Fibroblast of lung (primary cell): ENCODE results near the gene DHRS2. TPM values are rescaled to one million over a fixed set of nuclear protein-coding genes. Genes with fewer than 3 reads are reported as not detected.
"Not testable (repeated sequence)": the region's sequence is repeated elsewhere in the genome, so short reads cannot be mapped to it uniquely, and the experiment has no call there.

Experiments
- DNase-seq, 2 donors: peaks; one replicate each; pipeline versions ENCODE4 v3.0.0 to v3.0.0-alpha.2; 2010; ENCODE audit warnings: low read depth in 2 of 2
- H2AFZ ChIP-seq: 2 replicates; pipeline ENCODE4 v1.5.1; 2012; ENCODE audit warnings: low read length, control low read depth, inconsistent platforms
- H3K27ac ChIP-seq: 2 replicates; pipeline ENCODE4 v1.5.1; 2011; ENCODE audit warnings: low read length, control low read depth; ENCODE audit not compliant: insufficient read depth
- H3K27me3 ChIP-seq: 2 replicates; pipeline ENCODE4 v1.5.1; 2011; ENCODE audit warnings: mild to moderate bottlenecking, low read length; ENCODE audit not compliant: control insufficient read depth, insufficient read depth
- H3K36me3 ChIP-seq: 2 replicates; pipeline ENCODE4 v1.5.1; 2011; ENCODE audit warnings: low read length; ENCODE audit not compliant: control insufficient read depth, insufficient read depth
- H3K4me1 ChIP-seq: 2 replicates; pipeline ENCODE4 v1.5.1; 2011; ENCODE audit warnings: low read length; ENCODE audit not compliant: control insufficient read depth, insufficient read depth; ENCODE audit errors: extremely low read depth
- H3K4me2 ChIP-seq: 2 replicates; pipeline ENCODE4 v1.5.1; 2011; ENCODE audit warnings: low read length, control low read depth; ENCODE audit not compliant: insufficient read depth; ENCODE audit errors: extremely low read depth
- H3K4me3 ChIP-seq, 4 experiments: fragments of 200-600 bp in 1 of 4; sonication (generic) in 1 of 4; replicated peaks in 1 of 4; 2 replicates each; pipeline ENCODE4 v1.5.1; 2011 to 2016; ENCODE audit warnings: low read length in 4 of 4, low read depth in 3 of 4, mild to moderate bottlenecking in 3 of 4, control low read depth in 2 of 4, inconsistent platforms in 1 of 4, mixed read lengths in 1 of 4; ENCODE audit not compliant: insufficient read depth in 1 of 4; ENCODE audit errors: control extremely low read depth in 1 of 4
- H3K79me2 ChIP-seq: 2 replicates; pipeline ENCODE4 v1.5.1; 2012; ENCODE audit warnings: mild to moderate bottlenecking, low read length, inconsistent platforms; ENCODE audit not compliant: control insufficient read depth, insufficient read depth
- H3K9ac ChIP-seq: 2 replicates; pipeline ENCODE4 v1.5.1; 2011; ENCODE audit warnings: mild to moderate bottlenecking, low read length, control low read depth; ENCODE audit not compliant: insufficient read depth
- H3K9me3 ChIP-seq: 2 replicates; pipeline ENCODE4 v1.5.1; 2012; ENCODE audit warnings: low read depth, low read length; ENCODE audit not compliant: control insufficient read depth, insufficient read depth
- H4K20me1 ChIP-seq: 2 replicates; pipeline ENCODE4 v1.5.1; 2011; ENCODE audit warnings: low read length; ENCODE audit not compliant: control insufficient read depth, insufficient read depth; ENCODE audit errors: extremely low read depth
- EZH2 ChIP-seq: IDR thresholded peaks from 2 replicates; pipeline ENCODE4 v1.5.1; 2012; ENCODE audit warnings: low read length, control low read depth, mild to moderate bottlenecking; ENCODE audit errors: missing control alignments
- polyA plus RNA-seq, 2 donors: library from polyadenylated mRNA; depleted of rRNA in 1 of 2; stranded (reverse) in 1 of 2; unstranded in 1 of 2; fragments of >200 nt; gene quantifications; 2 replicates each; pipeline ENCODE4 v1.2.1, GENCODE V29; 2011 to 2012; ENCODE audit warnings: missing spikeins in 1 of 2
- total RNA-seq: library from RNA; depleted of rRNA; stranded (reverse); fragments of >200 nt; gene quantifications from 2 replicates; pipeline ENCODE4 v1.2.1, GENCODE V29; 2014
- TF ChIP-seq, protein P1 (sequence below), 2 donors: IDR thresholded peaks in 1 of 2; conservative IDR thresholded peaks in 1 of 2; 1 replicate in 1 of 2; 2 replicates in 1 of 2; pipeline ENCODE4 v1.5.1; 2011 to 2012; ENCODE audit warnings: low read length in 2 of 2, control low read depth in 1 of 2, inconsistent platforms in 1 of 2, low read depth in 1 of 2, mild to moderate bottlenecking in 1 of 2

The DHRS2 gene
- total and polyA plus RNA-seq, 2 donors (not counting 1 experiment from before 2014, with no cell fraction given) = 0.02 TPM; not detected in 1

DNA sequence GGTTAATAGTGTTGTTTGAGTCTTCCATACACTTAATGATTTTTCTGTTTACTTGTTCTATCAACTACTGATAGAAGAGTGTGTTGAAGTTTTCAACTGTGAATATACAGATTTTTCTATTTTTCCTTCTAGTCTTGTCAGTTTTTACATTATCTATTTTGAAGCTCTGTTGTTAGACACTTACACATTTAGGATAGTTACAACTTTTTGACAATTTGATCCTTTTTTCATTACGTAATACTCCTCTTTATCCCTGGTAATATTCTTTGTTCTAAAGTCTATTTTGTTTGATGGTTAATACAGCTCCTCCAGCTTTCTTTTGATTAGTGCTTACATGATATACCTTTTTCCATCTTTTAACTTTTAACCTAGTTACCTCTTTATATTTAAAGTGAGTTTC is 45.2 kb downstream of the DHRS2 start:
- H3K27ac ChIP-seq = no peak overlapping the region
- no peaks in the 10 kb centered on the region for H3K36me3 ChIP-seq
- H3K4me3 ChIP-seq = no peak overlapping the region
- no peak overlapping the region for H3K4me2 ChIP-seq
- TF ChIP-seq, protein P1, sequence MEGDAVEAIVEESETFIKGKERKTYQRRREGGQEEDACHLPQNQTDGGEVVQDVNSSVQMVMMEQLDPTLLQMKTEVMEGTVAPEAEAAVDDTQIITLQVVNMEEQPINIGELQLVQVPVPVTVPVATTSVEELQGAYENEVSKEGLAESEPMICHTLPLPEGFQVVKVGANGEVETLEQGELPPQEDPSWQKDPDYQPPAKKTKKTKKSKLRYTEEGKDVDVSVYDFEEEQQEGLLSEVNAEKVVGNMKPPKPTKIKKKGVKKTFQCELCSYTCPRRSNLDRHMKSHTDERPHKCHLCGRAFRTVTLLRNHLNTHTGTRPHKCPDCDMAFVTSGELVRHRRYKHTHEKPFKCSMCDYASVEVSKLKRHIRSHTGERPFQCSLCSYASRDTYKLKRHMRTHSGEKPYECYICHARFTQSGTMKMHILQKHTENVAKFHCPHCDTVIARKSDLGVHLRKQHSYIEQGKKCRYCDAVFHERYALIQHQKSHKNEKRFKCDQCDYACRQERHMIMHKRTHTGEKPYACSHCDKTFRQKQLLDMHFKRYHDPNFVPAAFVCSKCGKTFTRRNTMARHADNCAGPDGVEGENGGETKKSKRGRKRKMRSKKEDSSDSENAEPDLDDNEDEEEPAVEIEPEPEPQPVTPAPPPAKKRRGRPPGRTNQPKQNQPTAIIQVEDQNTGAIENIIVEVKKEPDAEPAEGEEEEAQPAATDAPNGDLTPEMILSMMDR (conservative IDR thresholded peaks at IDR 0.05 in 1 of 2, IDR thresholded peaks at IDR 0.05 in 1 of 2; ENCODE audit: low read depth in 1 of 2, low read length in 2 of 2) = no peak
- TF ChIP-seq EZH2 = no peak
- H3K9ac ChIP-seq = no peak overlapping the region
- no peaks in the 10 kb centered on the region for H3K79me2 ChIP-seq
- no peaks in the 10 kb centered on the region for H3K27me3 ChIP-seq
- H3K9me3 ChIP-seq = no peaks in the 10 kb centered on the region
- no peak overlapping the region for H2AFZ ChIP-seq
- no peaks in the 10 kb centered on the region for H4K20me1 ChIP-seq
- H3K4me1 ChIP-seq = no peaks in the 10 kb centered on the region
- no peak for DNase-seq

DNA sequence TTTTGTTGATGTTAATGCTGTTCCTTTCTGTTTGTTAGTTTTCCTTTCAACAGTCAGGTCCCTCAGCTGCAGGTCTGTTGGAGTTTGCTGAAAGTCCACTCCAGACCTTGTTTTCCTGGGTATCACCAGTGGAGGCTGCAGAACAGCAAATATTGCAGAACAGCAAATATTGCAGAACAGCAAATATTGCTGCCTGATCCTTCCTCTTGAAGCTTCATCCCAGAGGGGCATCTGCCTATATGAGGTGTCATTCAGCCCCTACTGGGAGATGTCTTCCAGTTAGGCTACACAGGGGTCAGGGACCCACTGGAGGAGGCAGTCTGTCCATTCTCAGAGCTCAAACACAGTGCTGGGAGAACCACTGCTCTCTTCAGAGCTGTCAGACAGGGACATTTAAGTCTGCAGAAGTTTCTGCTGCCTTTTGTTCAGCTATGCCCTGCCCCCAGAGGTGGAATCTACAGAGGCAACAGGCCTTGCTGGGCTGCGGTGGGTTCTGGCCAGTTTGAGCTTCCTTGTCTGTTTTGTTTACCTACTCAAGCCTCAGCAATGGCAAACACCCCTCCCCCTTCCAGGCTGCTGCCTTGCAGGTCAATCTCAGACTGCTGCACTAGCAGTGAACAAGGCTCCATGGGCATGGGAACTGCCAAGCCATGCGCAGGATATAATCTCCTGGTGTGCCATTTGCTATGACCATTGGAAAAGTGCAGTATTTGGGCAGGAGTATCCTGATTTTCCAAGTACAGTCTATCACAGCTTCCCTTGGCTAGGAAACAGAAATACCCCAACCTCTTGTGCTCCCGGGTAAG is 53.7 kb downstream of the DHRS2 start:
- H3K27ac ChIP-seq, H3K79me2 ChIP-seq, H2AFZ ChIP-seq, H3K9ac ChIP-seq, H3K27me3 ChIP-seq, H3K4me2 ChIP-seq, H3K4me3 ChIP-seq, DNase-seq, H4K20me1 ChIP-seq, H3K9me3 ChIP-seq, H3K4me1 ChIP-seq, H3K36me3 ChIP-seq: not testable (repeated sequence)

DNA sequence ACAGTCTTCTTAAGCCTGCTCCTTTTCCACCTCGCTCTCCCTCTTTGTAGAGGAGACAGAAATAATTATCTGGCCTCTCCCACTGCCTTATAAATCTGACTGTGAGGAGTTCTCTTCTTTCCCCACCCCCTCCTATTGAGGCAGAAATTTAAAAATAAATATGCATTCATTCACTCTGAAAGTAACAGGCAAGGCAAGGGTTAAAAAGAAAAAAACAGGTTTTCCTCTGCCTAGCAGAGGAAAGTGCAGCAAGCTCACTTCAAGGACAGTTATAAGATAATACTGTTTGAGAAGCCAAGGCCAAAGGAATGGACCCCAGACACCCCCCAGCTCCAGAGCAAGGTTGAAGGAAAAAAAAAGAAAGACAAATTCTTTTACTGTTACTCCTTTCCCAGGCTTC is 56.3 kb downstream of the DHRS2 start:
- H3K27me3 ChIP-seq = peaks cover 3% of the 10 kb centered on the region
- DNase-seq = no peak
- H3K4me1 ChIP-seq = no peaks in the 10 kb centered on the region
- no peaks in the 10 kb centered on the region for H3K9me3 ChIP-seq
- TF ChIP-seq, protein P1 (conservative IDR thresholded peaks at IDR 0.05 in 1 of 2, IDR thresholded peaks at IDR 0.05 in 1 of 2; ENCODE audit: low read depth in 1 of 2, low read length in 2 of 2) = no peak
- no peak for TF ChIP-seq EZH2
- H3K4me2 ChIP-seq = no peak overlapping the region
- H3K4me3 ChIP-seq = no peak overlapping the region
- no peaks in the 10 kb centered on the region for H3K79me2 ChIP-seq
- H3K9ac ChIP-seq = no peak overlapping the region
- H3K36me3 ChIP-seq = no peaks in the 10 kb centered on the region
- no peak overlapping the region for H2AFZ ChIP-seq
- no peak overlapping the region for H3K27ac ChIP-seq
- no peaks in the 10 kb centered on the region for H4K20me1 ChIP-seq
